DOHH2 (cell line): ENCODE measurements around the gene ITGA4.

Experiments
- EZH2phosphoT487 ChIP-seq: fragments of 200-600 bp; sonication (generic); IDR thresholded peaks from 2 replicates; pipeline ENCODE4 v1.6.1; 2017; ENCODE audit warnings: borderline replicate concordance, mild to moderate bottlenecking, antibody characterized with exemption, low read length, moderate library complexity, mixed read lengths
- TF ChIP-seq, protein P1 (sequence below): fragments of 200-600 bp; sonication (generic); IDR thresholded peaks from one replicate; pipeline ENCODE4 v1.5.1; 2014; ENCODE audit warnings: antibody characterized with exemption, mild to moderate bottlenecking, low read depth, low read length; ENCODE audit not compliant: poor library complexity, severe bottlenecking

DNA sequence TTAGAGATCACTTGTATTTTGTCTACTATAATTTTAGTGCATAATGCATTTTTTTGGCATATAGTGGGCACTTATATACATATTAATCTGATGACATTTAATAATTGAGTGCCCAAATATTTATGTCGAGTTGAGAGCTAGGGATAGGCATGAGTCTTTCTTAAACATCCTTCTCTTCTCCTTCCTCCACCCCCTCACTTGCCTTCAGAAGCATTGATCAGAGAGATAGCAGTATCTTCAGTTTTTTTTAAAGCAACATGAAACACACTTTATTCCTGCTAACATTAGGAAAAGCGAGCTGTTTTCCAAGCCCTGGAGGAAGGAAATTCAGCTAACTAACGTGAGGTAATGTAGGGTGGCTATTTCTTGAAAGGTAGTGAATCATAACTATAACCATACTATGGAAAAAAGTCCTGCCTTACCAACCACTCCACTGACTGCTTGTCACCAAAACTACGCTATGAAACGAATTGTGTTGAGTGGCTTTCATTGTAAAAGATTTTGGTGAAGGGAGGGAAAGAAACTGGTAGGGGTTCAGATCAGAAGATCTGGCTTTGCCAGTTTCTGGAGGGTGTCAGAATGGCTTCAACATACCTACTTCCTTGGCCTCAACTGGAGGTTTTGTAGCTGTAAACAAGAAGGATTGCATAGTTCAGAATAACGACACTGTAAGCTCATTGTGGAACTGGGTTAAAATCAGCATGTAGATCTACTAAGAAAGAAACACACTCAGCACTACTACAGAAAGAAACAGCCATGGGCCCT, 2.3 kb upstream of the ITGA4 start:
- TF ChIP-seq, protein P1, sequence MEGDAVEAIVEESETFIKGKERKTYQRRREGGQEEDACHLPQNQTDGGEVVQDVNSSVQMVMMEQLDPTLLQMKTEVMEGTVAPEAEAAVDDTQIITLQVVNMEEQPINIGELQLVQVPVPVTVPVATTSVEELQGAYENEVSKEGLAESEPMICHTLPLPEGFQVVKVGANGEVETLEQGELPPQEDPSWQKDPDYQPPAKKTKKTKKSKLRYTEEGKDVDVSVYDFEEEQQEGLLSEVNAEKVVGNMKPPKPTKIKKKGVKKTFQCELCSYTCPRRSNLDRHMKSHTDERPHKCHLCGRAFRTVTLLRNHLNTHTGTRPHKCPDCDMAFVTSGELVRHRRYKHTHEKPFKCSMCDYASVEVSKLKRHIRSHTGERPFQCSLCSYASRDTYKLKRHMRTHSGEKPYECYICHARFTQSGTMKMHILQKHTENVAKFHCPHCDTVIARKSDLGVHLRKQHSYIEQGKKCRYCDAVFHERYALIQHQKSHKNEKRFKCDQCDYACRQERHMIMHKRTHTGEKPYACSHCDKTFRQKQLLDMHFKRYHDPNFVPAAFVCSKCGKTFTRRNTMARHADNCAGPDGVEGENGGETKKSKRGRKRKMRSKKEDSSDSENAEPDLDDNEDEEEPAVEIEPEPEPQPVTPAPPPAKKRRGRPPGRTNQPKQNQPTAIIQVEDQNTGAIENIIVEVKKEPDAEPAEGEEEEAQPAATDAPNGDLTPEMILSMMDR, result no peak
- TF ChIP-seq EZH2phosphoT487, result no peak
